SH-SY5Y (cell line): ENCODE measurements around the gene FMR1.

Experiments used
- GATA2 ChIP-seq: IDR thresholded peaks from 2 replicates; pipeline ENCODE4 v1.6.1; 2011; ENCODE audit warnings: mild to moderate bottlenecking, low read depth, low read length
- GATA3 ChIP-seq: IDR thresholded peaks from 2 replicates; pipeline ENCODE4 v1.6.1; 2011; ENCODE audit warnings: low read depth, mild to moderate bottlenecking, low read length, moderate library complexity

DNA sequence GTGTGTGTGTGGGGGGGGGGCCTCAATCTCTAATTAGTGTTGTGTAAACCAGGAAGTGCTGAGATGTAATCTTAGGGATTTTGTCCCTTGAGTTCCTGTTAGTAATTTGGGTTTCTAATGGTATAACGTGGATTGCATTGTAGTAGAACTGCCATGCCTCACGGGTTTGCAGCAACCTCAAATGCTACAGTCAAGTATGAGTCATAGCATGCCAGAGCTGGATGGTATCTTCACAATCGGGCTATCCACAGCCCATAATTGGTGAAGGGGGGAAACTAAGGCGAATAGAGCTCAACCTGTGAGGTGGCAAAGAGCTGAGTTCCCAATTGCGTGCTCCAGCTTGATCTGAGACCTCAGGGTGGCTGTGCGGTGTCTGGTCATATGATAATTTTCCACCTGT lies 67.2 kb downstream of the FMR1 start:
- TF ChIP-seq GATA2 (no peak), GATA3 (no peak)
